DOHH2 (cell line): ENCODE data around the gene ZNF473.

Experiments used
- H3F3A ChIP-seq: fragments of 200-600 bp; sonication (generic), shearing (Covaris generic); 2 replicates; pipeline ENCODE4 v1.6.0; 2016; ENCODE audit warnings: antibody characterized with exemption, mild to moderate bottlenecking; ENCODE audit not compliant: control insufficient read depth, insufficient read depth
- H3K27ac ChIP-seq: fragments of 200-600 bp; sonication (generic); 2 replicates; pipeline ENCODE4 v1.5.1; 2014; ENCODE audit warnings: low read depth, mild to moderate bottlenecking, low read length, moderate library complexity
- H3K27me3 ChIP-seq: fragments of 200-600 bp; sonication (generic); 2 replicates; pipeline ENCODE4 v1.6.1; 2014; ENCODE audit warnings: mild to moderate bottlenecking, low read length, mixed read lengths; ENCODE audit not compliant: control insufficient read depth
- H3K36me3 ChIP-seq: fragments of 200-600 bp; sonication (generic); 2 replicates; pipeline ENCODE4 v1.6.1; 2014; ENCODE audit warnings: mild to moderate bottlenecking, low read length, moderate library complexity, mixed read lengths; ENCODE audit not compliant: control insufficient read depth
- H3K4me1 ChIP-seq: fragments of 200-600 bp; sonication (generic); 2 replicates; pipeline ENCODE4 v1.6.1; 2014; ENCODE audit warnings: mild to moderate bottlenecking, low read length, mixed read lengths; ENCODE audit not compliant: control insufficient read depth
- H3K4me2 ChIP-seq: fragments of 200-600 bp; sonication (generic); 2 replicates; pipeline ENCODE4 v1.6.0; 2014; ENCODE audit warnings: mild to moderate bottlenecking, low read length, moderate library complexity
- H3K4me3 ChIP-seq: fragments of 200-600 bp; sonication (generic); 2 replicates; pipeline ENCODE4 v1.5.1; 2014; ENCODE audit warnings: mild to moderate bottlenecking, low read length, mixed read lengths
- H3K79me2 ChIP-seq: fragments of 200-600 bp; sonication (generic); 2 replicates; pipeline ENCODE4 v1.6.1; 2014; ENCODE audit warnings: mild to moderate bottlenecking, low read length, mixed read lengths; ENCODE audit not compliant: control insufficient read depth
- H3K9me2 ChIP-seq: fragments of 200-600 bp; sonication (generic); replicated peaks from 2 replicates; pipeline ENCODE4 v1.6.1; 2014; ENCODE audit warnings: mild to moderate bottlenecking, low read length, mixed read lengths; ENCODE audit not compliant: control insufficient read depth
- H3K9me3 ChIP-seq: fragments of 200-600 bp; sonication (generic); 2 replicates; pipeline ENCODE4 v1.6.1; 2014; ENCODE audit warnings: antibody characterized with exemption, low read length, mixed read lengths; ENCODE audit not compliant: control insufficient read depth, insufficient read depth
- H4K20me1 ChIP-seq: fragments of 200-600 bp; sonication (generic); 2 replicates; pipeline ENCODE4 v1.6.0; 2014; ENCODE audit warnings: low read depth, mild to moderate bottlenecking, antibody characterized with exemption, low read length, moderate library complexity; ENCODE audit not compliant: control insufficient read depth, insufficient read depth
- EZH2phosphoT487 ChIP-seq: fragments of 200-600 bp; sonication (generic); IDR thresholded peaks from 2 replicates; pipeline ENCODE4 v1.6.1; 2017; ENCODE audit warnings: borderline replicate concordance, mild to moderate bottlenecking, antibody characterized with exemption, low read length, moderate library complexity, mixed read lengths
- TF ChIP-seq, protein P1 (sequence below): fragments of 200-600 bp; sonication (generic); IDR thresholded peaks from one replicate; pipeline ENCODE4 v1.5.1; 2014; ENCODE audit warnings: antibody characterized with exemption, mild to moderate bottlenecking, low read depth, low read length; ENCODE audit not compliant: poor library complexity, severe bottlenecking

Gene ZNF473

DNA sequence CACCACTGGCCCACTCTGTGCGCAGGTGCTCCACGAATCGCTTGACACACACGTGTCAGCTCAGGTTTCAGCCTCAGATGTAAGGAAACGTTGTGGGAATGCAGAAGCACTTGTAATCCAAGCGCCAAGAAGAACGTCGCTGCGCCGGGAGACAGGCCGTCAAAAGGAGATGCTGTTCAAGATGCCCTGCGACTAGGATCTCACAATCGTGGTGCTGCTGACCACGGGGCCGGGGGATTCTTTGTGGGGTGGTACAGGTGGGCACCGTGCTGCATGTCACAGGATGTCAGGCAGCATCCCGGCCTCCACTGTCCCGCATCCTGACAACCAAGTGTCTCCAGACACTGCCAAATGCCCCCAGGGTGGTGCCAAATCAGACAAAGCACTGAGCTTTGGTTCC is 47.9 kb upstream of the ZNF473 start:
- no peaks in the 10 kb centered on the region for H3K27me3 ChIP-seq
- H3K9me3 ChIP-seq = no peaks in the 10 kb centered on the region

DNA sequence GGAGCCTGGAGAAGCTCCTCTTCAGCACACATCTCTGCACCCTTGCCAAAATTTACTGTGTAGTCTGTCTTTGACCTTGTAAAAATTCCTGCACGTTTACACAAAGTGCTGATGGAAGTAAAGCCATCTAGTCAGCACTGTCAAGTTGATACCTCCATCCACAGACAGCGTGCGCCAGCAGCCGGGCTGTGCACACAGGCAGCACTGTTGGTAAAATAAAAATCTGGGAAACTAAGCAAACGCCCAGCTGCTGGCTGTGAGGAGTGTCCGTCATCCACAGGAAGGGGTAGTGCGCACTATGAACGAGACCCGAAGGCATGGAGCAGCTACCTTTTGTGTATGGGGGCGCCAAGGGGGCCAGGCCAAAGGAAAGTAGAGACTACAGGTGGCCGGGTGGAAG is 47.5 kb upstream of the ZNF473 start:
- Histone ChIP-seq H4K20me1 (0 out of 2 replicates have a peak, but pooled peaks cover 2% of the 10 kb centered on the region), H3F3A (no peaks in the 10 kb centered on the region), H3K4me3 (no peak overlapping the region), H3K4me2 (no peak overlapping the region), H3K36me3 (no peaks in the 10 kb centered on the region), H3K9me2 (no peaks in the 10 kb centered on the region), H3K79me2 (no peaks in the 10 kb centered on the region), H3K9me3 (no peaks in the 10 kb centered on the region), H3K27me3 (no peaks in the 10 kb centered on the region), H3K27ac (no peak overlapping the region), H3K4me1 (no peaks in the 10 kb centered on the region)
- TF ChIP-seq, protein P1, sequence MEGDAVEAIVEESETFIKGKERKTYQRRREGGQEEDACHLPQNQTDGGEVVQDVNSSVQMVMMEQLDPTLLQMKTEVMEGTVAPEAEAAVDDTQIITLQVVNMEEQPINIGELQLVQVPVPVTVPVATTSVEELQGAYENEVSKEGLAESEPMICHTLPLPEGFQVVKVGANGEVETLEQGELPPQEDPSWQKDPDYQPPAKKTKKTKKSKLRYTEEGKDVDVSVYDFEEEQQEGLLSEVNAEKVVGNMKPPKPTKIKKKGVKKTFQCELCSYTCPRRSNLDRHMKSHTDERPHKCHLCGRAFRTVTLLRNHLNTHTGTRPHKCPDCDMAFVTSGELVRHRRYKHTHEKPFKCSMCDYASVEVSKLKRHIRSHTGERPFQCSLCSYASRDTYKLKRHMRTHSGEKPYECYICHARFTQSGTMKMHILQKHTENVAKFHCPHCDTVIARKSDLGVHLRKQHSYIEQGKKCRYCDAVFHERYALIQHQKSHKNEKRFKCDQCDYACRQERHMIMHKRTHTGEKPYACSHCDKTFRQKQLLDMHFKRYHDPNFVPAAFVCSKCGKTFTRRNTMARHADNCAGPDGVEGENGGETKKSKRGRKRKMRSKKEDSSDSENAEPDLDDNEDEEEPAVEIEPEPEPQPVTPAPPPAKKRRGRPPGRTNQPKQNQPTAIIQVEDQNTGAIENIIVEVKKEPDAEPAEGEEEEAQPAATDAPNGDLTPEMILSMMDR = no peak
- no peak for TF ChIP-seq EZH2phosphoT487

More for the DNA sequence above, 47.9 kb upstream of the ZNF473 start:
- no peak overlapping the region for H3K27ac ChIP-seq
- H3K9me2 ChIP-seq = no peaks in the 10 kb centered on the region
- H3K4me3 ChIP-seq = no peak overlapping the region
- no peaks in the 10 kb centered on the region for H3K36me3 ChIP-seq
- H3K4me1 ChIP-seq = no peaks in the 10 kb centered on the region
- no peaks in the 10 kb centered on the region for H3F3A ChIP-seq
- no peaks in the 10 kb centered on the region for H3K79me2 ChIP-seq
- H3K4me2 ChIP-seq = no peak overlapping the region
- TF ChIP-seq EZH2phosphoT487 = no peak
- TF ChIP-seq, protein P1 = no peak
- H4K20me1 ChIP-seq = no peaks in the 10 kb centered on the region

DNA sequence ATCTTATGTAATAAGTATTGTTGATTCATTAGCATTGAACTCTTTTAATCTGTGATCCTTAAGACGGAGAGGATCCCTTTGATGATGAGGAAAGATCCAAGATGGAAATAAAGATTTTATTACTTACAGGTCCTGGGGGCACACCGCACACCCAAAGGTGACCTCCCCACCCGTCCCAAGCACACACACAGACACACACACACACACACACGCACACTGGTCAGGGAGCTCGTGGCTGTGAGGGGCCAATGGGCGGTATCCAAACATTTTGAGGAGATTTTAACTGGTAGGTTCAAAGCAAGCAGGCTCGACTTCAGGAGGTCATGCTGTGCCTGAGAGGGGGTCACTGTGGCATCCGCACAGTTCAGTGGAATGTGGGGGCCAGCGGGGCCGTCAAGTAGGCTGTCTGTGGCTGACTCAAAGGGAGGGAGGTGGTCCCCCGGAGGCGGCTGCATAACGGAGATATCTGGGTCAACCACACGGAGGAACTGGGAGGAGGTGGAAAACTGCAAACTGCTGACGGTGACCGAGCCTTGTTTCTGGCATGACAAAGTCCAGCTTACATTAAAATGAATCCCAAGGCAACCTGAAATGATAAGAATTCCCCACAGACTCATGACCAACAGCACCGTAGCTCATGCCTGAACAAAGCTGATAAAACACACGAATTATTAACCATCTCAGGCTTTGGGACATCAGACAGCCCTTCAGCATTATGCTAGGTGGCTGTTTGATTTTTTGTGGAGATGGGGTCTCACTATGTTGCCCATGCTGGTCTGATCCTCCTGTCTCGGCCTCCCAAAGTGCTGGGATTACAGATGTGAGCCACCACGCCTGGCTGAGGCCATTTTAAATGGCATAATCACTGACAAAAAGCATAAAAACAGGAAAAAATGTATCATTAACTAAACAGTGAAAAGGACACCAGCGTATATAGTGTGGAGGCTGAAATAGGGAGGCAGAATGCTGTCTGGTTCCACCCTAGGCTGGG is 43.9 kb upstream of the ZNF473 start:
- H3K79me2 ChIP-seq = no peaks in the 10 kb centered on the region
- H3K27me3 ChIP-seq = no peaks in the 10 kb centered on the region
- H3K9me3 ChIP-seq = no peaks in the 10 kb centered on the region
- peaks cover 8% of the 10 kb centered on the region for H4K20me1 ChIP-seq
- no peak overlapping the region for H3K4me3 ChIP-seq
- no peaks in the 10 kb centered on the region for H3K4me1 ChIP-seq
- H3K4me2 ChIP-seq = no peak overlapping the region
- H3F3A ChIP-seq = no peaks in the 10 kb centered on the region
- no peak for TF ChIP-seq EZH2phosphoT487
- TF ChIP-seq, protein P1 = no peak
- H3K9me2 ChIP-seq = no peaks in the 10 kb centered on the region
- H3K36me3 ChIP-seq = no peaks in the 10 kb centered on the region
- no peak overlapping the region for H3K27ac ChIP-seq
